GM19452 (cell line): ENCODE measurements around the gene SLC29A3.

Experiments
- ATAC-seq: cut with Tn5 transposase; IDR thresholded peaks from one replicate; pipeline ENCODE4 v1.9.1; 2021; ENCODE audit not compliant: unreplicated experiment

Gene SLC29A3

GRCh38 chr10:71408436-71409225 is 89.6 kb downstream of the SLC29A3 start:
- ATAC-seq, result no peak

GRCh38 chr10:71409516-71410104 is 90.6 kb downstream of the SLC29A3 start:
- no peak for ATAC-seq
